Fibroblast of peridontal ligament (primary cell): Measurements from ENCODE around the gene SLC25A23.

Experiments
- DNase-seq: peaks from one replicate; pipeline ENCODE4 v3.0.0-alpha.2; 2010; ENCODE audit errors: extremely low read depth

SLC25A23 gene

GRCh38 chr19:6481541-6482342 is 22.1 kb upstream of the SLC25A23 start, which contains the start of gene DENND1C:
TSS of gene DENND1C (minus strand) at chr19:6481787. CDS start at chr19:6481695, 92 bp downstream.
- no peak for DNase-seq

GRCh38 chr19:6480848-6481415 is 21.3 kb upstream of the SLC25A23 start:
- DNase-seq: no peak

DNA sequence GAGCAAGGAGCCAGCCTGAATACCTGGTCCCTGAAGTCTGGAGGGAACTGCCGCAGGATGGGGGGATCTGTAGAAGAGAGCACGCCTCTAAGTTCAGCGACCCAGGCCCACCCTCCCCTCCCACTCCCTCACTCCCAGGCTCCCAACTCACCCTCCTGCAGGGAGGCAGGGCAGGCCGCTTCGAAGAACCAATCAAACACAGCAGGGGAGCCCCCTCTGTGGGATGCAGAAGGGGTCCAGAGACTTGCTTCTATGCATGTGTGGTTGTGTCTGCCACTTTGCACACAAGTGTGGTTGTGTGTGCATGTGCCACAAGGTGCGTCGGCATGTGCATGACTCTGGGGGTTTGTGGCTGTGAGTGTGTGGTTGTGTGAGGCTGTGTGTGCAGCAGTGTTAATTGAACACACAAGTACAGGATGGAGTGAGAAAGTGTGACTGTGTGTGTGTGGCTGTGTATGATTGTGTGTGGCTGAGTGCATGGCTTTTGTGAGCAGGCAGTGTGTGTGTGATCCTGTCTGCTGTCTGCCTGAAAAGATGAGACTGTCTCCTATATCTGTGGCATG is 20.3 kb upstream of the SLC25A23 start:
- DNase-seq: no peak

- DNase-seq: no peak
Measured at GRCh38 chr19:6478815-6479214, 19.2 kb upstream of the SLC25A23 start.

DNA sequence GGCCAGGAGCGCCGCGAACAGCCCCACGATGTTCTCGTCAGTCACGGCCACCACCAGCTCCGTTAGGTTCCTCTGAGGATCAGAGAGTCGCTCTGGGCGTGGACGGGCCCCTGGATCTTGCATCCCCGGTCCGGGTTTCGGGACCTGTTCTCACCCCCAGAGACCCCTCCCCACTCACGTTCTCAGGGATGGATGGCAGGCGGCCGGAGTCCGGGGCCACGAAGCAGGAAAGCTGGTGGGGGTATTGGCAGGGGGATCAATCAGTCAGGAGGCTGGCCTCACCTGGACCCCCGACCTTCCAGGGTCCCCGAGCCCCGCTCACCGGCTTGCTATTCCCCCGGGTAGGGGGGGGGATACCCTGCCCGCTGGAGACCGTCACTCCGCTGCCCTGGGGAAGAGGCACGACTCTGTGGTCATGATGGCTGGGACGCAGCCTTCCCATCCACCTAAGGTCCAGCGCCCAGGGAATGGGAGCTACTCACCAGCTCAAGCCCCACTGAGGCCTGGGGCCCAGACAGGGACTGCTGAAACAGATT is 17.4 kb upstream of the SLC25A23 start:
- no peak for DNase-seq

DNA sequence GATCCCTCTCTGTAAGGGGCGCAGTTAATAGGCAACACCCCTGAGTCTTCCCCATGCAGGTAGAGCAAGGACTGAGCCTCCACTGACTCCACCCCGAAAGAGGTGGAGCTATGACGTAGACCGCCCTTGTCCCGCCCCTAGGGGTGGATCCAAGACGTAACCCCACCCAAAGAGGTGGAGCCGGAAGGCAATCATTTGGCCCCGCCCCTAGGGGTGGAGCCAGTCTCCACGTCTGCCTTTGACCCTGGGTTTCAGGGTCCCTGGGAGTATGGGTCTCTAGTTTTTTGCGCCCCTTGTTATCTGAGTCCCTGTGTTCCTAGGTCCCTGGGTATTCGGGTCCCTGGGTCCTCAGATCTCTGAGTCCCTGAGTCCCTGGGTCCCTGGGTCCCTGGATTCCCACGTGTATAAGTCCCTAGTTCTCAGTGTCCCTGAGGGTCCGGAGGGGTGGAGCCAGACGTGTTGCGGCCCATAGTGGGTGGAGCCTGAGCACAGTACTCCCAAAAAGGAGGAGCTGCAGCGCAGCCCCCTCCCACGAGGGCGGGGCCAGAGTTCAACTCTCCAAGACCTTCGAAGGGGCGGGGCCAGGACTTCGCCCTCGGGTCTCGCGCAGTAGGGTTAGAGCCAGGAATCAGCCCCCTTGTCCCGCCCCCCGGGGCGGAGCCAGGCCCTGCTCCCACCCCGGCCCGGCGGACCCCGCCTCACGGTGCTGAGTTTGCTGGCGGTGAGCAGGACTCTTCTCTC is 16.7 kb upstream of the SLC25A23 start:
- no peak for DNase-seq

GRCh38 chr19:6475321-6476108 is 15.9 kb upstream of the SLC25A23 start:
- no peak for DNase-seq

DNA sequence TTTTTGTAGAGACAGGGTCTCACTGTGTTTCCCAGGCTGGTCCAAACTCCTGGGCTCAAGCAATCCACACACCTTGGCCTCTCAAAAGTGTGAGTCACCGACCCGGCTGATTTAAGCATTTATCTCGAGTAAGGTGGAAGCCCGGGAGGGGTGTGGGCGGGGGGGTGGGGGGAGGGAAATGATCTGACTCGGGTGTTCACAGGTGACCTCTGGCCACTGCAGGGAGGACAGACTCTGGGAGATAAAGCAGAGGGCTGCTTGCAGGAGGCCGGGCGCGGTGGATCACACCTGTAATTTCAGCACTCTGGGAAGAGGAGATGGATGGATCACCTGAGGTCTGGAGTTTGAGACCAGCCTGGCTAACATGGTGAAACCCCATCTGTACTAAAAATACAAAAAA is 14.1 kb upstream of the SLC25A23 start:
- DNase-seq: no peak

GRCh38 chr19:6472713-6473112 is 13.1 kb upstream of the SLC25A23 start:
- DNase-seq: no peak

- no peak for DNase-seq
Measured at GRCh38 chr19:6471076-6471475, 11.5 kb upstream of the SLC25A23 start.

DNA sequence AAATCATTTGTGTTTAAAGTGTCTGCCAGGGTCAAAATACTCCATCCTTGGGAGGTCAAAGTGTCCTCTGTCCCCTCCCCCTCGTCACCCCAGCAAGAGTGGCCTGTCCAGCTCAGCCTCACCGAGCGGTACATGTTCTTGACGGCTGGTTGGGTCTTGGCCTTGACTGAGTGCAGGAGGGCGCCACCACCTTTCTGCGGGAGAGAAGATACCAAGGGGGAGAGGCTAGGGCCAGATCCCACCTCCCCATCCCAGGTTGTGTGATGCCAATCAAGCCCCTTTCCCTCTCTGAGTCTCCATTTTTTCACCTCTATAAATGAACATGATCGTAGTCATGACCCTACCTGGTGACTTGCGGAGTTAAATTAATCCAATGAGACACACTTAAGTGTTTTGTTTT is 10.6 kb upstream of the SLC25A23 start:
- DNase-seq: no peak

- DNase-seq: no peak
Measured at GRCh38 chr19:6467384-6467783, 7.8 kb upstream of the SLC25A23 start.

DNA sequence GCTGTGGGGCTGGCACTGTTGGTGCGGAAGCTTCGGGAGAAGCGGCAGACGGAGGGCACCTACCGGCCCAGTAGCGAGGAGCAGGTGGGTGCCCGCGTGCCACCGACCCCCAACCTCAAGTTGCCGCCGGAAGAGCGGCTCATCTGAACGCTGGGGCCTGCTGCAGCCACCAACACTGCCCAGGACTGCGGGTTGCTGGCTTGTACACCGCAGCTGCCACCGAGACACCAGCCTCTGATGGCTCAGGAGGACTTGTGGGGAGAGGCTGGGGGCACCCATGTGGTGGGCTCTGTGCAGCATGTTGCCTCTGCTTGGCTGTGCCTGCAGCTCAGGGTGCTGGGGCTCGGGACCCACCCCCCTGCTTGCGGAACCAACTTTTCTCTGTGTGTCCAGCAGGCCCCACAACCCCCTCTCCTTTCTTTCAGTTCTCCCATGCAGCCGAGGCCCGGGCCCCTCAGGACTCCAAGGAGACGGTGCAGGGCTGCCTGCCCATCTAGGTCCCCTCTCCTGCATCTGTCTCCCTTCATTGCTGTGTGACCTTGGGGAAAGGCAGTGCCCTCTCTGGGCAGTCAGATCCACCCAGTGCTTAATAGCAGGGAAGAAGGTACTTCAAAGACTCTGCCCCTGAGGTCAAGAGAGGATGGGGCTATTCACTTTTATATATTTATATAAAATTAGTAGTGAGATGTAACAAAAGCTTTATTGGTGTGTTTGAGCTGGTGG is 7.1 kb upstream of the SLC25A23 start:
- DNase-seq: no peak

DNA sequence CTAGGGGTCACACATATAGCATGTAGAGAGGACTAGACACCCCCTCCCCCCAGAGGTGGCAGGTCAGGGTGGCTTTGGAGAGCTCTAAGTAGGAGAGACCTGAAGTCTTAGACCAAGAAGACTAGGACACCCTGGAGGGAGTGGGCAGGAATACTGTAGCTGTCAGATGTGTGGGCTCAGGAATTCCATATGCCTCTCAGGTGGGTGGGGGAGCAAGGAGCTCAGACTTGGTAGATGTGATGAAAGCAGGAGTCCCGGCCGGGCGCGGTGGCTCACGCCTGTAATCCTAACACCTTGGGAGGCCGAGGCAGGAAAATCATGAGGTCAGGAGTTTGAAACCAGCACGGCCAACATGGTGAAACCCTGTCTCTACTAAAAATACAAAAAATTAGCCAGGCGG is 6.1 kb upstream of the SLC25A23 start:
- DNase-seq: no peak

GRCh38 chr19:6465006-6465405 is 5.4 kb upstream of the SLC25A23 start:
- no peak for DNase-seq

DNA sequence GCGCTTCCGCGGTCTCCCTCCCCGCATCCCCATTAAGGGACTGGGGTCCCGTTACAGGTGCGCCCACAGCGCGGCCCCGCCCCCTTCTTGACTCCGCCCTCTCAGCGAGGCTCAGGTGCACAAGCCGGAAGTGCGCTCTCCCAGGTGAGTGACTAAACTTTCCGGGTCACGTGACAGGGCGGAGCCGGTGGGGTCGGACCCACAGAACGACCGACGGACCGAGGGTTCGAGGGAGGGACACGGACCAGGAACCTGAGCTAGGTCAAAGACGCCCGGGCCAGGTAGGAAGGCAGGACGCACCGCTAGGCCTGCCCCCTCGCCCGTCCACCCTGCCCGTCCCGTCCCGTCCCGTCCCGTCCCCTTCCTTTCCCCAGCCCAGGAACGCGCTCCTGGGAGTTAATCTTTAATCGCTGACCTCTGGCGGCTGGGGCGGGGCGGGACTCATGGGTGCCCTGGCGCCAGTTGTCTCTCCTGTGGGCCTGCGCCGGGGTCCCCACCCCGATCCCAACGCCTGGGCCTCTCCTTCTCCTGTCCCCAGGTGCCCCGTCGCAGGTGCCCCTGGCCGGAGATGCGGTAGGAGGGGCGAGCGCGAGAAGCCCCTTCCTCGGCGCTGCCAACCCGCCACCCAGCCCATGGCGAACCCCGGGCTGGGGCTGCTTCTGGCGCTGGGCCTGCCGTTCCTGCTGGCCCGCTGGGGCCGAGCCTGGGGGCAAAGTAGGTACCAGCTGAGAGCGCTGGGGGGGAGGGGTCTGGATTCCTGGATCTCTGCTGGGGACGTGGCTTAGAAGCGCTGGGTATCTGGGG is 4.7 kb upstream of the SLC25A23 start, which contains the start of gene CRB3:
TSS of gene CRB3 (plus strand) at position 202 of the 804 bp plus-strand sequence. CDS start at position 633, 431 bp downstream.
- DNase-seq: no peak

GRCh38 chr19:6460099-6460884 is 700 bp upstream of the SLC25A23 start:
- peak; percentile 95 for DNase-seq

- no peak for DNase-seq
Measured at GRCh38 chr19:6458695-6459261, 814 bp downstream of the SLC25A23 start.
